SK-N-MC (cell line): ENCODE data around the gene HCFC1.

Experiments used
- DNase-seq: peaks from one replicate; pipeline ENCODE4 v3.0.0-alpha.2; 2011; ENCODE audit warnings: low read depth, low spot score
- H3K27ac ChIP-seq: fragments of 200-600 bp; sonication (generic); 2 replicates; pipeline ENCODE4 v1.5.1; 2016; ENCODE audit warnings: mixed run types
- H3K36me3 ChIP-seq: fragments of 200-600 bp; sonication (generic); 2 replicates; pipeline ENCODE4 v1.6.1; 2017; ENCODE audit warnings: antibody characterized with exemption, low read length, mixed read lengths; ENCODE audit not compliant: insufficient read depth
- H3K4me3 ChIP-seq: fragments of 200-600 bp; sonication (generic); 2 replicates; pipeline ENCODE4 v1.5.1; 2016
- H3K9ac ChIP-seq: fragments of 200-600 bp; sonication (generic); 2 replicates; pipeline ENCODE4 v1.8.0; 2017; ENCODE audit warnings: mixed run types, mixed read lengths; ENCODE audit not compliant: insufficient read length
- H3K9me3 ChIP-seq: fragments of 200-600 bp; sonication (generic); 2 replicates; pipeline ENCODE4 v1.6.1; 2017; ENCODE audit warnings: low read depth, mild to moderate bottlenecking, antibody characterized with exemption, low read length, moderate library complexity, mixed read lengths
- EZH2 ChIP-seq: fragments of 200-600 bp; sonication (generic); IDR thresholded peaks from one replicate; pipeline ENCODE4 v1.6.1; 2017; ENCODE audit warnings: antibody characterized with exemption
- FOXP2 ChIP-seq: optimal IDR thresholded peaks from 2 replicates; pipeline ENCODE3; 2011; ENCODE audit warnings: mild to moderate bottlenecking, moderate library complexity; ENCODE audit not compliant: insufficient read depth; ENCODE audit errors: extremely low read length, control extremely low read depth
- POLR2AphosphoS5 ChIP-seq: IDR thresholded peaks from 2 replicates; pipeline ENCODE4 v1.6.1; 2012; ENCODE audit warnings: mild to moderate bottlenecking, low read depth, low read length, borderline replicate concordance

Gene HCFC1

DNA sequence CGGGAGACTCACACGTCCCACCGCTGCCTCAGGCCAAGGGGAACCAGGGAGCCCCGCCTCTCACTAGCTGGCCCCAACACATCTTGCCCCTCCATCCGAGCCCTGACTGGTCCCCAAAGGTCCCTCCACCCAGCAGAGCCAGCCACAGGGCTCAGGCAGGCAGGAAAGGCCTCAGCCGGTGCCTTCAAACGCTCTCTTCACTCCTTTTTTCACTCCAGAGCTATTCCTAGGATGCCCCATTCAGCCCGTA lies 44.0 kb downstream of the HCFC1 start:
- no peak for DNase-seq
- H3K9ac ChIP-seq = peak overlapping the region; percentile 95
- peak overlapping the region; percentile 94 for H3K27ac ChIP-seq
- H3K36me3 ChIP-seq = peaks cover 5% of the 10 kb centered on the region; the same call in 1 of the 2 replicates
- no peak for TF ChIP-seq POLR2AphosphoS5
- no peak for TF ChIP-seq FOXP2
- TF ChIP-seq EZH2 = no peak
- H3K9me3 ChIP-seq = no peaks in the 10 kb centered on the region
- peak overlapping the region; percentile 81 for H3K4me3 ChIP-seq

DNA sequence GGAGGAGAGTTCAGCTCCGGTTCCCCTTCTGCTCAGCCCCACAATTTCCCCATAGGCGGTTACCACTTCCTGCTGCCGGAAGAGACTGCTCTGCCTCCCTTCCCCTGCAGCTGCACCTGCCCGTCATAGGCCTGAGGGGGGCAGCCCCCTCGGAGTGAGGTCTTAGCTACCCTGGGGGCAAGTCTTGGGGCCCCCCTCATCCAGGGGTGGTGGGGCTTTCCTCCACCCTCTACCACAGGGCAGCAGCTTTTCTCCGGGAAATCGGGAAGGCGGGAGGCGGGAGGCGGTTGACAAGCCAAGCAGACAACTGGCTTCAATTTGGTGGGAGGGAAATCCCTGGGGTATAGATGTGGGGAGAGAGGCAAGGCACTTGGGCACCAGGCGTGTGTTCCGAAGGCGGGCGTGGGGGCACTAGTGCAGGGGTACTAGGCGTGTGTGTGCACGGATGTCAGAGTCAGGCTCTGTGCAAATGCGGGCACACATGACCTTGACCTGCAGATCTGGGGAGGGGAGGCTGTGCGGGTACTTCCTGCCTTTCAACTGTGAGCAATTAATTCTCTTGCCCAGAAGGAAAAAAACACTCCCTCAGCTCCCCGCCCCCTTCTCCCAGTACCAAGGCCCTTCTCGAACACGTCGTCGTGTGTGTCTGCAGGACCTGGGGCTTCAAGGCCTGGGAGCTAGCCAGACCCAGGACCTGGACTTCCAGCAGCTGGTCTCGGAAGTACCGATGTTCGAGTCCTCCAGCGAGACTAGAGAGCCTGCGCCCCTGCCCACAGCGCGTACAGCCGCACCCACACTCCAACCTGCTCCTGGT lies 44.6 kb downstream of the HCFC1 start:
- peak overlapping the region; percentile 95 for H3K9ac ChIP-seq
- H3K36me3 ChIP-seq = peaks cover 4% of the 10 kb centered on the region; the same call in 1 of the 2 replicates
- TF ChIP-seq FOXP2 = no peak
- no peak for TF ChIP-seq EZH2
- no peak; the same call in 1 of the 2 replicates for TF ChIP-seq POLR2AphosphoS5
- peak overlapping the region; percentile 94 for H3K27ac ChIP-seq
- no peaks in the 10 kb centered on the region for H3K9me3 ChIP-seq
- DNase-seq = peak; percentile 64
- H3K4me3 ChIP-seq = peak overlapping the region; percentile 81

DNA sequence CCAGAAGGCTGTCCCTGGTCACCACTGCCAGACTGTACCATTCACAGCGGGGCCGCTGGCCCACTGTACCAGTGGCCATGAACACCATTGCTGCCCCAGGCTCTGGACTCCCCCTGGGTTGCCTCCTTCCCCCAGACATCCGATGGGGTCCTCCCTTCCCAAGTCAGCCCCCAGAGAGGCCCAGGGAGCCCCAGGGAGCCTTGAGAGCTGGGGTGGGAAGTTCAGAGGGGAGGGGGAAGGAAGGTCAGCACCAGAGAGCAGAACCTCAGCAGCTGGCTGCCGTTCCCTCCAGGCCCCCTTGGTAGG lies 45.1 kb downstream of the HCFC1 start:
- Histone ChIP-seq H3K27ac (peak overlapping the region; percentile 94), H3K9ac (no peak overlapping the region), H3K4me3 (peak overlapping the region; percentile 81), H3K9me3 (no peaks in the 10 kb centered on the region), H3K36me3 (no peaks in the 10 kb centered on the region; the same call in 1 of the 2 replicates)
- no peak for DNase-seq
- TF ChIP-seq EZH2 (no peak), FOXP2 (no peak), POLR2AphosphoS5 (no peak)

DNA sequence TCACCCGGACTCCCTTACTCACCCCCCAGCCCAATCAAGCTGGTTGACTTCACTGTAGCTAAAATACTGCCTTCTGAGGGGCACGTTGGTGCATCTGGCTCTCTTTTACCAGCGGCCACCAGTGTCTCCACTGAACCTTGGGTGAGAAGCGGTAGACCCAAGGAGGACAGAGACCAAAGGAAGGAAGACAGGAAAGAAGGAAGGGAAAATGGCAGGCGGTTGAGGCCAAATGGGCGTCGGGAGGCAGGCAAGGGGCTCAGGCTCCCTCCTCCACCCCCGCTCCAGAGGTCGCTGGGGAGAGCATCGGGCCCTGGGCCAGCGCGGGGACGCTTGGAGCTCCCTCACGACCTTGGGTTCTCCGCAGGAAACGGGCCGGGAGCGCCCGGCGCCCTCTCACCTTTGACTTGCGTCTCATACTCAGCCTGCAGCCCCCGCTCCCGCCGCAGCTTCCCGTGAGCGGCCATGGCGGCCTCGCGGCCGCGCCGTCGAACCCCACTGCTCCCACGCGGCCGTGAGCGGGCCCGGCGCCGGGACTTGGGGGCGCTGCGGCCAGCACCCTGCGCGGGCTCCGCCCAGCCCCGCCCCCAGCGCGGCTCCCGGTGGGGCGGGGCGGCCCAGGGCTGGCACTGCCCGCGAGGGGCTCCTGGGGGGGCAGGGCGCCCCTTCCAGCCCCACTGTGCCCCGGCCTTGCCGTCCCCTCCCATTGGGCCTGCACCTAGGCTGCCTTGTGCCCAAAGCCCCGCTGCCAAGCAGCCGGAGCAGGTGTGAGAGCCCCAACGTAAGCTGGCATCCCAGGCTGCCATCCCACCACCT lies 45.7 kb downstream of the HCFC1 start, which contains the start of gene ARHGAP4:
Gene ARHGAP4 (minus strand): TSS at position 526 of the 813 bp plus-strand sequence. CDS start 62 bp downstream, at position 464.
- no peaks in the 10 kb centered on the region for H3K9me3 ChIP-seq
- H3K4me3 ChIP-seq = peak within 1 kb of the TSS; percentile 81
- DNase-seq = no peak
- H3K36me3 ChIP-seq = no peaks in the 10 kb centered on the region; the same call in 1 of the 2 replicates
- H3K27ac ChIP-seq = peak within 1 kb of the TSS; percentile 94
- peak within 1 kb of the TSS; percentile 95 for H3K9ac ChIP-seq
- TF ChIP-seq FOXP2 (no peak), EZH2 (no peak), POLR2AphosphoS5 (no peak)

DNA sequence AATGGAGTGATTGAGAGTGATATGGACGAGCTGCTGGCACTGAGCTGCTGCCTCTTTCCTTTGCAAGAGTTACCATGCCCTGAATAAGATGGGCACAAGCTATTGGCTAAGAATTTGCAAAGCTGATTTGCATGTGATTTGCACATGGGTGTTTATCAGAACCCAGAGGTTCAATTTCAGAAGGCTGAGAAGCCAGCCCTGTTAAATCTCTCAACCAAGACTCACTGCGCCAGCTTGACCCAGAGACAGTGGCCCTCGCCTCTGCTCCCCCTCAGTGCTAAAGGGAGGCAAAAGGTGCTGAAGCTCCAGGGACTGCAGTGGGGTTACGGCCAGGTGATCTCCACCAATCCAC lies 46.3 kb downstream of the HCFC1 start:
- Histone ChIP-seq H3K36me3 (no peaks in the 10 kb centered on the region; the same call in 1 of the 2 replicates), H3K9ac (no peak overlapping the region), H3K27ac (peak overlapping the region; percentile 69), H3K9me3 (no peaks in the 10 kb centered on the region), H3K4me3 (no peak overlapping the region)
- no peak for TF ChIP-seq FOXP2
- no peak for TF ChIP-seq EZH2
- no peak for TF ChIP-seq POLR2AphosphoS5
- no peak for DNase-seq

DNA sequence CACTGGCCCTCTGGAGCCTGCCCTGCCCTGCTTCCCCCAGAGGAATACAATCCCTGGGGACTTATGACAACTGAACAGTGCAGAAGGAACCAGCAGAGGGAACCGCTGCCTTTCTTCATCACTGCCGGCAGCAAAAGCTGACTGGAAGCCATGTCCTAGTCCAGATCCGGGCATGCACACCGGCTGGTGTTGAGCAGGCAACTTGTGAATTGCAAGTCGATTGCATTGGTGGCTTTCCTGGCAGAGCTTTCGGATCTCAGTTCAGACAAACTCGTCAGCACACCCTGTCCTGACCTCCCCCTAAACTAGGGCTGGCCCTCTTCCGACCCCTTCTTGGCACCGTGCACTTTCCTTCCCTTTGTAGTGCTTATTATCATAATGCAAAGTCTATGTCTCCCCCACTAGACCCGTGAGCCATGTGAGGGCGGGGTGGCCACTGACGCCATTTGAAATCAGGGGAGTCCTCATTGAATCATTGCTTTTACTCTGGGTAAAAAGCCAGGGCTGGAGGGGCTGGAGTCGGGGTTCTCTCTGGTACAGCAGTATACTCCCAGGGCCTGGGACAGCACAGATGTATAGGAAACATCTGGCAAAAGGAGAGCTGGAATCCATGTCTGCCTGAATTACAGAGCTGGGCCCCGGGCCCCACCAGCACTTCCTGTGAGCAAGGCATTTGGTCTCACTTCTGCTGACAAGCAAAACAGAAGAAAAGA lies 47.3 kb downstream of the HCFC1 start:
- Histone ChIP-seq H3K9ac (no peak overlapping the region), H3K9me3 (no peaks in the 10 kb centered on the region), H3K36me3 (no peaks in the 10 kb centered on the region; the same call in 1 of the 2 replicates), H3K4me3 (no peak overlapping the region; the same call in 1 of the 2 replicates), H3K27ac (peak overlapping the region; percentile 69)
- DNase-seq = no peak
- TF ChIP-seq EZH2 = no peak
- TF ChIP-seq POLR2AphosphoS5 = no peak
- no peak for TF ChIP-seq FOXP2

DNA sequence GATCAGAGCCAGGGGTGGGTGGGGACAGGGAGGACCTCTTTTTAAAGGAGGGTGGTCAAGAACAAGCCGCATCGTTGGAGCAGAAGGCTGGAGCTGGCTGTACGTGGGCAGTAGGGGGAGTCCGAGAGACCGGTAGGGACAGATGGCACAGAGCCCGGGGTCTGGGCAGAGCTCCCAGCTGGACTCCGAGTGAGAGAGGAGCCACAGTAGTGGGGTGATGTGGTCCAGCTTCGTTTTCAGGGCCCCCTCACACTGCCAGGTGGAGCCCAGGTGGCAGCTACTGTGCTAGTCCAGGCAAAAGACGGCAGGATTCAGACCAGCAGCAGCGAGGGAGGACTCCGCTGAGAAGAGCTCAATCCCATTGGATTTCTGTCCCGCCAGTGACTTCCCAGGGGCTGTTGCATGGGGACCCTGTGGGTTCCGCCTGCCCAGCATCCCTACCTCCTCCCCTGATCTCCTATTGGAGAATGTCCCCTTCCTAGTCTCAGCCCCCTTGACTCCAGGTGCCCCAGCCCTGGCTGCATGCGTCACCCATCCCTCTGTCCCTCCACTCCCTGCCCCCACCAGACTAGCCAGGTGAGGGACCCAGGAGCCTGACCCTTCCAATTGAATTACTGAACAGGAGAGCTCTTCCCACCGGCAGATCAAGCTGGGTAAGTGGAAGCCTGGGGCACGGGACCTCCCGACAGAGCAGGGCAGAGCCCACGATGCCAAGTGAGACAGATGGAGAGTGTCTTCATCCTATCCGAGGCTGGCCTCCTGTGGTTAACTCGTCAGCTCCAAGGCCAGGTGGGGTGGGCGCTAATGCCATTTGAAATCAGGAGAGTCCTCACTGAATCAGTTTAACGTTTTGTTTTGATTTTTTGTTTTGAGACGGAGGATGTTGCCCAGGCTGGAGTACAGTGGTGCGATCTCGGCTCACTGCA lies 48.4 kb downstream of the HCFC1 start:
- Histone ChIP-seq H3K9ac (no peak overlapping the region), H3K27ac (no peak overlapping the region), H3K9me3 (no peaks in the 10 kb centered on the region), H3K36me3 (no peaks in the 10 kb centered on the region), H3K4me3 (no peak overlapping the region)
- no peak for TF ChIP-seq FOXP2
- DNase-seq = no peak
